ENCODE results near the gene ANO8.
"Not testable (repeated sequence)": the region's sequence is repeated elsewhere in the genome, so short reads cannot be mapped to it uniquely, and the experiment has no call there.

The ANO8 gene

DNA sequence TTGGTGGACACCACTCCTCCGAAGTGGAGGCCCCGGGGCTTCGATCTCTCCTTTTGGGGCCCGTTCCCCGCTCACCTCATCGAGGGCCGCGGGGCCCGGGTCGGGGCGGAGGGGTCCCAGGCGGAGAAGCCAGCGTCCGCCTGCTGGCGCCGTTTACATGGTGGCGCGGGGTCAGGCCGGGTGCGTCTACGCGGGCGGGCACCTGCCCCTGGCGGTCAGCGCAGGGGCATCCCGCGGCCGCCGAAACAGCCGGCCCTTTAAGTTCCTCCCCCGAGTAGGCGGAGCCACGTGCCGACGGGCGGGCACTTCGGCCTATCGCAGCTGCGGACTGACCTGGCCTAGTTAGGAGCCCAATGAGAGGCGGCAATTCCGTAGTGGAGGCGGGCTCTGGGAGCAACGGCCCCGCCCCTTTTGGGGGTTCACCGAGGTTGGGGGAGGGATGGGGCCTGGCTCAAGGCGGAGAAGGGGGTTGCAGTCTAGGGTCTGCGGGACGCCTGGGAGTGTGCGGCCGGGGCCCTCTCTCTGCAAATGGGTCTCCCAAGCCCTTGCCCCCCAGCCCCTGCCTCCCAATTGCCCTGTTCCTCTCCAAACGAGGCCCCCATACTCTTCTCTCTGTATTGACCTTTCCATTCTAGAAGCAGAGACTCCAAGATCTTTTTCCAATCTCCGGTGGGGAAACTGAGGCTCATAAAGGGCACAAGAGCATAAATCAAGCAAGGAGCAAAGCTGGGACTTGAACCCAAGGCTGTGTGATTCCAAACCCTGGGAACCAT, 31.3 kb downstream of the ANO8 start, which contains the start of gene ABHD8:
Gene ABHD8, minus strand, starts transcription at position 259 of the 773 bp plus-strand sequence. CDS start 1,809 bp downstream, outside the sequence.
- Histone ChIP-seq H3K36me3 (ENCODE audit: control insufficient read depth, insufficient read depth, low read length) (no peaks in the 10 kb centered on the region), H3K27ac (ENCODE audit: insufficient read depth, low read length, poor library complexity, severe bottlenecking) (peak within 1 kb of the TSS; percentile 74), H3K27me3 (replicated peaks; ENCODE audit: control insufficient read depth, insufficient read depth, low read length, poor library complexity, severe bottlenecking) (no peaks in the 10 kb centered on the region), H3K4me3 (ENCODE audit: insufficient read depth, low read depth, low read length, poor library complexity, severe bottlenecking) (peak within 1 kb of the TSS; percentile 95), H3K9me3 (ENCODE audit: control insufficient read depth, low read length) (no peaks in the 10 kb centered on the region), H3K4me1 (ENCODE audit: control insufficient read depth, insufficient read depth, low read length, poor library complexity, severe bottlenecking) (peaks cover 31% of the 10 kb centered on the region)
- peak; percentile 84 to 92 (median 86) for DNase-seq

DNA sequence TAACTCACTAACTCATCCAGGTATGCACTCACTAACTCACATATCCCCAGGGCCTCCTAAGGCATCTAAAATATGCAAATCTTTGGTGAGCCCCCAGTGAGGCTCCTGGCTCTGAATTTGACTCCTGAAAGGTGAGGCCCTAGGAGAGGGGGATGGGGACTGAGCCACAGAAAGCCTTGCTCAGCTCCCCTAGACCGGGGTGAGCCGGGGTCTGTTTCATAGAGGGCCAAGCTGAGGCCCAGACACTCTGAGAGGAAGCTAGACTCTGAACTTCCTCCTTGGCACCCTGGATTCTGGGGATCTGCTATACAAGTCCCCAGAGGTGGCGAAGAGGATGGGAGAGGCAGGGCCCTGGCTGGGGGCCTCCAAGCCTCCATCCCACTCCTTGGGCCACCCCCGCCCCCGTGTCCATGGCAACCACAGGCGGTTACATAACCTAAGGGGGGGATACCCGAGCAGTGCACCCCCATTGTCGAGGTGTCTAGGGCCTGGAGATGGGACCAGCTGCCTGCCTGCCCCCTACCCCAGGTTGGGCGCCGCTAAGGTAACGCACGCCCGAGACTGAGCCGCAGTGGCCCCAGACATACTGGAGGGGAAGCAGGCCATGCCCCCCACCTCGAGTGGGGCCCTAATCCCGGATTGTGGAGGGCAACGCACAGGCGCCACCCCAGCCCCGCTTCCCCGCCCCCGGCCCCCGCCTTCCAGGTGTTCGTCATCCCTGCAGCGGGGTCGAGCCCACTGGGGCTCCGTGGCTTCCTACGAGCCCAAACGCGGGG, 32.1 kb downstream of the ANO8 start:
- Histone ChIP-seq H3K4me1 (ENCODE audit: control insufficient read depth, insufficient read depth, low read length, poor library complexity, severe bottlenecking) (peaks cover 31% of the 10 kb centered on the region), H3K36me3 (ENCODE audit: control insufficient read depth, insufficient read depth, low read length) (no peaks in the 10 kb centered on the region), H3K9me3 (ENCODE audit: control insufficient read depth, low read length) (no peaks in the 10 kb centered on the region), H3K27ac (ENCODE audit: insufficient read depth, low read length, poor library complexity, severe bottlenecking) (peak overlapping the region; percentile 74), H3K27me3 (replicated peaks; ENCODE audit: control insufficient read depth, insufficient read depth, low read length, poor library complexity, severe bottlenecking) (no peaks in the 10 kb centered on the region), H3K4me3 (ENCODE audit: insufficient read depth, low read depth, low read length, poor library complexity, severe bottlenecking) (peak overlapping the region; percentile 95)
- DNase-seq = no peak

DNA sequence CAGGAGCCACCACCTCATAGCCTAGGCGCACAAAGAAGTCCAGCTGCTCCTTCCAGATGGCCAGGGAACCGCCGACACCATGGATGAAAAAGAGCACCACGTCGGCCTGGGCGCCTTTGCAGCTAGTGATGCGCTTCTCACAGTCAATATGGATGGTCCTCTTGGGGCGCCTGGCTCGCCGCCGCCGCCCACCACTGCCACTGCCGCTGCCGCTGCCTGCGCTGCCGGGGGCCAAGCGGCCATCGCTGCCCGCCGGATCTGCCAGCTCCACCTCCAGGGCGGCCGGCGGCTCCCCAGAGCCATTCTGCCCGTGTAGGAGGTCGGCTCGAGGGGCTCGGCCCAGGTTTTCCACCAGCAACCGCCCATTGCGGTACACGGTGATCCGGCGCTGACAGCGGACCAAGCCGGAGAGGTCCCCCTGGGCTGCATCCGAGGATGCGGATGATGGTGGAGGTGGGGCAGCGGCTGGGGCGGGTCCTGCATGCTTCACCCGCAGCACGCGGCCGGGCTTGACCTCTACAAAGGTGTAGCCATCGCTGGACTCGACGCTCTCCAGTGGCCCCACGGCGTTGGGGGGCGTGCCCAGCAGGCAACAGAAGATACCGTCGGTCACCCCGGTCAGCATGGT, 33.5 kb downstream of the ANO8 start:
- no peak for DNase-seq
- Histone ChIP-seq H3K27me3 (replicated peaks; ENCODE audit: control insufficient read depth, insufficient read depth, low read length, poor library complexity, severe bottlenecking) (no peaks in the 10 kb centered on the region), H3K9me3 (ENCODE audit: control insufficient read depth, low read length) (no peaks in the 10 kb centered on the region), H3K36me3 (ENCODE audit: control insufficient read depth, insufficient read depth, low read length) (no peaks in the 10 kb centered on the region), H3K4me3 (ENCODE audit: insufficient read depth, low read depth, low read length, poor library complexity, severe bottlenecking) (no peak overlapping the region), H3K27ac (ENCODE audit: insufficient read depth, low read length, poor library complexity, severe bottlenecking) (no peak overlapping the region), H3K4me1 (ENCODE audit: control insufficient read depth, insufficient read depth, low read length, poor library complexity, severe bottlenecking) (peaks cover 23% of the 10 kb centered on the region)

DNA sequence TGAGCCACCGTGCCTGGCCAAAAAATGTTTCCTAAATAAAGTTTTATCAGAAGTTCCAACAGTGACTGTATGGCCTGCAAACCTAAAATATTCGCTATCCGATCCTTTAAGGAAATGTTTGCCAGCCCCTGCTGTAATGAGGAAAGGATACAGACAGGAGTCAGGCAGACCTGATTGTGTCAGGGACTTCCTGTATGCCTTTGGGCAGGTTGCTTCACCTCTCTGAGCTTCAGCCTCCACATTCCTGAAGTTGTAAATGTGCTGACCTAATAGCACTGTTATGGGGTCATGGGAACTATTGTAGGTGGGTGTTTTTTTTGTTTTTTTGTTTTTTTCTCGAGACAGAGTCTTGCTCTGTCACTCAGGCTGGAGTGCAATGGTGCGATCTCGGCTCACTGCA, 37.7 kb downstream of the ANO8 start:
- no peak overlapping the region for H3K27ac ChIP-seq (ENCODE audit: insufficient read depth, low read length, poor library complexity, severe bottlenecking)
- H3K27me3 ChIP-seq (replicated peaks; ENCODE audit: control insufficient read depth, insufficient read depth, low read length, poor library complexity, severe bottlenecking) = no peaks in the 10 kb centered on the region
- H3K4me1 ChIP-seq (ENCODE audit: control insufficient read depth, insufficient read depth, low read length, poor library complexity, severe bottlenecking) = peaks cover 6% of the 10 kb centered on the region
- DNase-seq = no peak
- no peaks in the 10 kb centered on the region for H3K36me3 ChIP-seq (ENCODE audit: control insufficient read depth, insufficient read depth, low read length)
- H3K9me3 ChIP-seq (ENCODE audit: control insufficient read depth, low read length) = no peaks in the 10 kb centered on the region
- H3K4me3 ChIP-seq (ENCODE audit: insufficient read depth, low read depth, low read length, poor library complexity, severe bottlenecking) = no peak overlapping the region

DNA sequence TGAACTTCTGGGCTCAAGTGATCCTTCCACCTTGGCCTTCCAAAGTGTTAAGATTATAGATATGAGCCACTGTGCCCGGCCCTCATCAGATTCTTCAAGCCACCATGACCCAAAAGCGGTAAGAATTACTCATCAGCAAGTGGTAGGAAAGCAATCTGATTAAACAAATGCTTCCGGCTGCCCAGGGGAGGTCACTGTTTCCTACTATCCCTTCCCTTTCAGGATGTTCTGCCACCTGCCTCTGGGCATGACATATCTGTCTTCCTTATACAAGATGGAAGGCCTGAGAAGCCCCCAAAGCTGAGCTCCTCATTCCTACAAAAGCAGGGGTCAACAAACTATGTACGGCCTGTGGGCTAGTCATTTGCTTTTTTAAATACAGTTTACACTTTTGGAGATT, 38.4 kb downstream of the ANO8 start:
- peaks cover 6% of the 10 kb centered on the region for H3K4me1 ChIP-seq (ENCODE audit: control insufficient read depth, insufficient read depth, low read length, poor library complexity, severe bottlenecking)
- no peaks in the 10 kb centered on the region for H3K9me3 ChIP-seq (ENCODE audit: control insufficient read depth, low read length)
- DNase-seq = no peak
- H3K36me3 ChIP-seq (ENCODE audit: control insufficient read depth, insufficient read depth, low read length) = no peaks in the 10 kb centered on the region
- no peaks in the 10 kb centered on the region for H3K27me3 ChIP-seq (replicated peaks; ENCODE audit: control insufficient read depth, insufficient read depth, low read length, poor library complexity, severe bottlenecking)
- no peak overlapping the region for H3K27ac ChIP-seq (ENCODE audit: insufficient read depth, low read length, poor library complexity, severe bottlenecking)
- H3K4me3 ChIP-seq (ENCODE audit: insufficient read depth, low read depth, low read length, poor library complexity, severe bottlenecking) = no peak overlapping the region

DNA sequence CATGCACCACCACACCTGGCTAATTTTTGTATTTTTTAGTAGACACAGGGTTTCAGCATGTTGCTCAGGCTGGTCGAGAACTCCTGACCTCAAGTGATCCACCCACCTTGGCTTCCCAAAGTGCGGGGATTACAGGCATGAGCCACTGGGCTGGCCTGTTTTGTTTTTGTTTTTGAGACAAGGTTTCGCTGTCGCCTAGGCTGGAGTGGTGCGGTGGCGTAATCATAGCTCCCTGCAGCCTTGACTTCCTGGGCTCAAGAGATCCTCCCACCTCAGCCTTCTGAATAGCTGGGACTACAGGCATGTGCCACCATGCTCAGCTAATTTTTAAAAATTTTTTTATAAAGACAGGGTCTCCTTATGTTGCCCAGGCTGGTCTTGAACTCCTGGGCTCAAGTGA, 39.1 kb downstream of the ANO8 start:
- not testable (repeated sequence) for H3K36me3 ChIP-seq (ENCODE audit: control insufficient read depth, insufficient read depth, low read length); H3K4me3 ChIP-seq (ENCODE audit: insufficient read depth, low read depth, low read length, poor library complexity, severe bottlenecking); H3K4me1 ChIP-seq (ENCODE audit: control insufficient read depth, insufficient read depth, low read length, poor library complexity, severe bottlenecking); DNase-seq; H3K27ac ChIP-seq (ENCODE audit: insufficient read depth, low read length, poor library complexity, severe bottlenecking); H3K27me3 ChIP-seq (replicated peaks; ENCODE audit: control insufficient read depth, insufficient read depth, low read length, poor library complexity, severe bottlenecking); H3K9me3 ChIP-seq (ENCODE audit: control insufficient read depth, low read length)

DNA sequence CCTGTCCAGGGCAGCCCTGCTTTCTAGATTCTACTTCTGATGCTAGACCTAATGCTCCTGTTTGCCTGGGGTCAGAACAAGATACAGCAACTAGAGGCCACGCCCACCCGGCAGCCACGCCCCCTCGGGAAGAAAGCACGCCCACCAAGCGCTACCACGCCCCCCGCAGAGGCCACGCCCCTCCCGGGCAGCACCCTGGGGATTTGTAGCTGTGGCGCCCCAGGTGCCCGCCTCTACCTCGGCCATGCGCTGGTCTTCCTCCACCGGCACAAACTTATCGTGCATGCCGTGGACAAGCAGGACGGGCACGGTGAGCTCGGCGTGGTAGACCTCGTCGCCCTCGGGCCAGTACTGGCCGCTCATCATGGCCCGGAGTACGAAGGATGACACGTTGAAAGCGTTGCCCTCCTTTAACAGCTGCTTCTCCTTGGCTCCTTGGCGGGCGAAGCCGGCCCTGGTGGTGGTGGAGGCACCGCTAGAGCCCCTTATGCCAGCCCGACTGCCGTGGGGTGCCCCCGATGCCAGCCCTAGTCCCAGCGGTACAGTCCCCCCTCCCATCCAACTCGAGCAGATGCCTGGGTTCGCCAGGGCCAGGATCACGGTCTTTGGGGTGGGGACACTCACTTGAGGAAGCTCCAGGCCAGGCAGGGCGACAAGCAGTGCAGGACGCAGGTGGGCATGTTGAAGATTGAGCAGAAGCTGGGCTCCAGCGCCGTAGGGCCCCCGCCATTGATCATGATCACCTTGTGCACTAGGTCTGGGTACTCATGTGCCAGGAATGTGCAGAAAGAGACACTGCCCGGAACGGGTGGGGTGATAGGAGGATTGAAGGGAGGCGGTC, 40.4 kb downstream of the ANO8 start:
- H3K36me3 ChIP-seq (ENCODE audit: control insufficient read depth, insufficient read depth, low read length) = no peaks in the 10 kb centered on the region
- peaks cover 6% of the 10 kb centered on the region for H3K4me1 ChIP-seq (ENCODE audit: control insufficient read depth, insufficient read depth, low read length, poor library complexity, severe bottlenecking)
- DNase-seq = peak in 2 of 3 donors; percentile 44 to 46
- H3K4me3 ChIP-seq (ENCODE audit: insufficient read depth, low read depth, low read length, poor library complexity, severe bottlenecking) = no peak overlapping the region
- H3K27me3 ChIP-seq (replicated peaks; ENCODE audit: control insufficient read depth, insufficient read depth, low read length, poor library complexity, severe bottlenecking) = no peaks in the 10 kb centered on the region
- H3K27ac ChIP-seq (ENCODE audit: insufficient read depth, low read length, poor library complexity, severe bottlenecking) = no peak overlapping the region
- no peaks in the 10 kb centered on the region for H3K9me3 ChIP-seq (ENCODE audit: control insufficient read depth, low read length)

DNA sequence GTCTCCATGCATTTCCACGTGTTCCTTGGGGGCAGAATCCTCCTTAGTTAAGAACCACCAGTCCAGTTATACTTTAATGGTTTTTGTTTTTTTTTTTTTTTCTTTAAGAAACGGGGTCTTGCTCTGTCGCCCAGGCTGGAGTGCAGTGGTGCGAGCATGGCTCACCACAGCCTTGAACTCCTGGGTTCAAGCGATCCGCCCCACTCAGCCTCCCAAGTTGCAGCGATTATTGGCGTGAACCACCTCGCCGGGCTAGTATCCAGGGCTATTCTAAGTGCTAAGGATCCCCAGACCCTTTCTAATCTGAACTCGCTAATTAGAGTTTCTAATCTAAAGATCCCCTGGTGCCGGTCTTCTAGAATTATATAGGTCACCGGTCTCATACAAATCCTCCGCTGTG, 41.0 kb downstream of the ANO8 start:
- no peak overlapping the region for H3K27ac ChIP-seq (ENCODE audit: insufficient read depth, low read length, poor library complexity, severe bottlenecking)

DNA sequence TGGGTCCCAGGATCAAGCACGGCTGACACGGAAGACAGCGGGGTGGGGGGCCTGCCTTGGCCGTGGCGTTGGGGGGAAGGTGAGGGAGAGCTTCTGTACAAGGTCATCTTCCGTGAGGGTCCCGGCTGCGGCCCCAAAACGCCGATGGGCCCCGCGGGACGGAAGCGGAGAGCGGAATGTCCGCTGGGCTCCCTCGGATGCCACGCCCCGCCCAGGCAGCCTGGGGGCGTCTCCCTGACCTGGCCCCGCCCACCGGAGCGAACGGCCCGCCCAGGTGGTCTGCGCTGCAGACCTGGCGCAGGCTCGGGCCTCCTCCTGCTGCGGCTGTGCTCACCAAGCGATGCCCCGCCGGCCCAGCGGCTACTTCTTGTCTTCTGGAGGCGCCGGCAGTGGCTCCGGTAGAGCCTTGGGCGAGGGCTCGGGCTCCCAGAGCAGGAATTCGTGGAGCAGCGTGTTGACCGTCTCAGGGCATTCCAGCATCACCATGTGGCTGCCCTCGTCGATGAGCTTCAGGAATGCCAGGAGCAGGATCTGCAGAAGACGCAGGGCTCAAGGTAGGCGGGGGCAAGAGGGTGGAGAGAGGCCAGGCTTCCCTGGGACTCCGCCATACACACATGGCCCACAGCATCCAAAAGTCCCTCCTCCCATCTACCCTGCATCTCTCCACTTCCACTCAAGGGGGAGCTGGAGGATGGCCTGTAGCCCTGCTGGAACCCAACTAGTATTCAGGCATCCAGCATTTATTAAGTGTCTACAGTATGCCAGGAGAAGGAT, 42.2 kb downstream of the ANO8 start:
- DNase-seq = peak; percentile 58 to 68 (median 59)
- H3K4me1 ChIP-seq (ENCODE audit: control insufficient read depth, insufficient read depth, low read length, poor library complexity, severe bottlenecking) = peaks cover 6% of the 10 kb centered on the region
- H3K9me3 ChIP-seq (ENCODE audit: control insufficient read depth, low read length) = no peaks in the 10 kb centered on the region
- H3K27me3 ChIP-seq (replicated peaks; ENCODE audit: control insufficient read depth, insufficient read depth, low read length, poor library complexity, severe bottlenecking) = no peaks in the 10 kb centered on the region
- peak overlapping the region; percentile 68 for H3K4me3 ChIP-seq (ENCODE audit: insufficient read depth, low read depth, low read length, poor library complexity, severe bottlenecking)
- H3K36me3 ChIP-seq (ENCODE audit: control insufficient read depth, insufficient read depth, low read length) = no peaks in the 10 kb centered on the region
- no peak overlapping the region for H3K27ac ChIP-seq (ENCODE audit: insufficient read depth, low read length, poor library complexity, severe bottlenecking)

More for the DNA sequence above, 41.0 kb downstream of the ANO8 start:
- peaks cover 6% of the 10 kb centered on the region for H3K4me1 ChIP-seq (ENCODE audit: control insufficient read depth, insufficient read depth, low read length, poor library complexity, severe bottlenecking)
- H3K9me3 ChIP-seq (ENCODE audit: control insufficient read depth, low read length) = no peaks in the 10 kb centered on the region
- H3K4me3 ChIP-seq (ENCODE audit: insufficient read depth, low read depth, low read length, poor library complexity, severe bottlenecking) = no peak overlapping the region
- H3K36me3 ChIP-seq (ENCODE audit: control insufficient read depth, insufficient read depth, low read length) = no peaks in the 10 kb centered on the region
- no peaks in the 10 kb centered on the region for H3K27me3 ChIP-seq (replicated peaks; ENCODE audit: control insufficient read depth, insufficient read depth, low read length, poor library complexity, severe bottlenecking)
- DNase-seq = no peak
